ENCODE results near the gene TNRC6C.

GRCh38 chr17:77929180-77929564 is 29.3 kb upstream of the TNRC6C start:
- TF ChIP-seq, protein P1, sequence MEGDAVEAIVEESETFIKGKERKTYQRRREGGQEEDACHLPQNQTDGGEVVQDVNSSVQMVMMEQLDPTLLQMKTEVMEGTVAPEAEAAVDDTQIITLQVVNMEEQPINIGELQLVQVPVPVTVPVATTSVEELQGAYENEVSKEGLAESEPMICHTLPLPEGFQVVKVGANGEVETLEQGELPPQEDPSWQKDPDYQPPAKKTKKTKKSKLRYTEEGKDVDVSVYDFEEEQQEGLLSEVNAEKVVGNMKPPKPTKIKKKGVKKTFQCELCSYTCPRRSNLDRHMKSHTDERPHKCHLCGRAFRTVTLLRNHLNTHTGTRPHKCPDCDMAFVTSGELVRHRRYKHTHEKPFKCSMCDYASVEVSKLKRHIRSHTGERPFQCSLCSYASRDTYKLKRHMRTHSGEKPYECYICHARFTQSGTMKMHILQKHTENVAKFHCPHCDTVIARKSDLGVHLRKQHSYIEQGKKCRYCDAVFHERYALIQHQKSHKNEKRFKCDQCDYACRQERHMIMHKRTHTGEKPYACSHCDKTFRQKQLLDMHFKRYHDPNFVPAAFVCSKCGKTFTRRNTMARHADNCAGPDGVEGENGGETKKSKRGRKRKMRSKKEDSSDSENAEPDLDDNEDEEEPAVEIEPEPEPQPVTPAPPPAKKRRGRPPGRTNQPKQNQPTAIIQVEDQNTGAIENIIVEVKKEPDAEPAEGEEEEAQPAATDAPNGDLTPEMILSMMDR (IDR thresholded peaks at IDR 0.05; ENCODE audit: low read depth, low read length): no peak
- no peak for TF ChIP-seq MAX (IDR thresholded peaks at IDR 0.05; ENCODE audit: low read depth, low read length)

All from NB4 (cell line).